SK-N-SH treated with all-trans-retinoic acid at 6 μM for 48 hours (cell line): ENCODE data around the gene RPL27A.

Experiments used
- ARNTL ChIP-seq: fragments of 450-650 bp; formaldehyde crosslinking; IDR thresholded peaks from 2 replicates; pipeline ENCODE4 v1.5.0; 2020; ENCODE audit warnings: low read depth, mild to moderate bottlenecking, moderate library complexity, borderline replicate concordance
- CSDC2 ChIP-seq: fragments of 250-450 bp; sonication (Bioruptor Pico); IDR thresholded peaks from 2 replicates; pipeline ENCODE4 v1.5.0; 2020; ENCODE audit warnings: mild to moderate bottlenecking, moderate library complexity
- GLIS3 ChIP-seq: fragments of 250-450 bp; sonication (Bioruptor Pico); IDR thresholded peaks from 2 replicates; pipeline ENCODE4 v1.5.0; 2020; ENCODE audit warnings: mild to moderate bottlenecking, moderate library complexity
- PATZ1 ChIP-seq: fragments of 250-450 bp; sonication (Bioruptor Pico); IDR thresholded peaks from 2 replicates; pipeline ENCODE4 v1.8.0; 2020; ENCODE audit warnings: mild to moderate bottlenecking, moderate library complexity, borderline replicate concordance
- POU6F1 ChIP-seq: fragments of 250-450 bp; sonication (Bioruptor Pico); IDR thresholded peaks from 2 replicates; pipeline ENCODE4 v1.8.0; 2021; ENCODE audit warnings: low read depth, mild to moderate bottlenecking, moderate library complexity, borderline replicate concordance
- PPARA ChIP-seq: fragments of 250-450 bp; sonication (Bioruptor Pico); IDR thresholded peaks from 2 replicates; pipeline ENCODE4 v1.5.0; 2020; ENCODE audit warnings: mild to moderate bottlenecking, borderline replicate concordance
- TOX ChIP-seq: fragments of 250-450 bp; sonication (Bioruptor Pico); IDR thresholded peaks from 2 replicates; pipeline ENCODE4 v1.8.0; 2021; ENCODE audit warnings: mild to moderate bottlenecking, moderate library complexity, borderline replicate concordance
- ZFP3 ChIP-seq: fragments of 250-450 bp; sonication (Bioruptor Pico); IDR thresholded peaks from 2 replicates; pipeline ENCODE4 v1.5.0; 2020; ENCODE audit warnings: mild to moderate bottlenecking, moderate library complexity
- ZFP30 ChIP-seq: fragments of 450-650 bp; formaldehyde crosslinking; IDR thresholded peaks from 2 replicates; pipeline ENCODE4 v1.5.0; 2022; ENCODE audit warnings: mild to moderate bottlenecking, moderate library complexity
- ZNF565 ChIP-seq: fragments of 450-650 bp; formaldehyde crosslinking; conservative IDR thresholded peaks from 2 replicates; pipeline ENCODE4 v1.5.0; 2020; ENCODE audit warnings: low read depth, mild to moderate bottlenecking, moderate library complexity
- ZNF70 ChIP-seq: fragments of 450-650 bp; formaldehyde crosslinking; IDR thresholded peaks from 2 replicates; pipeline ENCODE4 v1.5.0; 2020; ENCODE audit warnings: mild to moderate bottlenecking, moderate library complexity
- ZNF8 ChIP-seq: fragments of 450-650 bp; formaldehyde crosslinking; IDR thresholded peaks from 2 replicates; pipeline ENCODE4 v1.5.0; 2020; ENCODE audit warnings: mild to moderate bottlenecking, moderate library complexity

GRCh38 chr11:8640267-8640906, 42.2 kb upstream of the RPL27A start:
- TF ChIP-seq PATZ1 (no peak), ZNF8 (CRISPR knock-in tag) (no peak), ZFP3 (CRISPR knock-in tag) (no peak), ARNTL (CRISPR knock-in tag) (no peak), ZFP30 (CRISPR knock-in tag) (no peak), CSDC2 (CRISPR knock-in tag) (no peak), POU6F1 (no peak), ZNF70 (CRISPR knock-in tag) (no peak), PPARA (CRISPR knock-in tag) (no peak), GLIS3 (CRISPR knock-in tag) (no peak), TOX (CRISPR knock-in tag) (no peak), ZNF565 (CRISPR knock-in tag) (no peak)
